ENCODE measurements around the gene NECTIN2.

DNA sequence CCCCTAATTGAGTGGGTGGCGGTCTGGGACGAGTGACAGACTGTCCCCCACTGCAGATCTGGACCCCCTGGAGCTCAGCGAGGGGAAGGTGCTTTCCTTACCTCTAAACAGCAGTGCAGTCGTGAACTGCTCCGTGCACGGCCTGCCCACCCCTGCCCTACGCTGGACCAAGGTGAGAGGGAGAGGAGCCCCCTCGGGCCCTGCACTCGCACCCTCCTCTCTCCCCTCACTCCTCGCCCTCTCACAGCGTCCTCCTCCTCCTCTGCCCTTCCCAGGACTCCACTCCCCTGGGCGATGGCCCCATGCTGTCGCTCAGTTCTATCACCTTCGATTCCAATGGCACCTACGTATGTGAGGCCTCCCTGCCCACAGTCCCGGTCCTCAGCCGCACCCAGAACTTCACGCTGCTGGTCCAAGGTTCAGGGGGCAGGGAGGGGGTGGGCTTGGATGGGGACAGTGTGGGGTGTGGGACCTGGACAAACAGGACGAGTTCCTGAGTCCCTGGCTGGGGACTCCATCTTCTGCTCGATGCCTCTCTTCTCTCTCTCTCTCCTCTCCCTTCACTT is 27.5 kb upstream of the NECTIN2 start:
- TF ChIP-seq POLR2AphosphoS5 (IDR thresholded peaks at IDR 0.05; ENCODE audit: low read depth, low read length) (no peak), SIN3A (IDR thresholded peaks at IDR 0.05; ENCODE audit: borderline replicate concordance, insufficient read depth, low read length) (no peak)
